GM19043 (cell line): ENCODE results near the gene GPR35.
"Not testable (repeated sequence)": the region's sequence is repeated elsewhere in the genome, so short reads cannot be mapped to it uniquely, and the experiment has no call there.

Experiments
- ATAC-seq: cut with Tn5 transposase; IDR thresholded peaks from one replicate; pipeline ENCODE4 v1.9.1; 2021; ENCODE audit warnings: low read depth; ENCODE audit not compliant: unreplicated experiment

GPR35 gene

GRCh38 chr2:240650254-240650965, 25.1 kb downstream of the GPR35 start:
- ATAC-seq, result no peak

- ATAC-seq, result no peak
Observed at GRCh38 chr2:240651185-240651584, 25.9 kb downstream of the GPR35 start.

DNA sequence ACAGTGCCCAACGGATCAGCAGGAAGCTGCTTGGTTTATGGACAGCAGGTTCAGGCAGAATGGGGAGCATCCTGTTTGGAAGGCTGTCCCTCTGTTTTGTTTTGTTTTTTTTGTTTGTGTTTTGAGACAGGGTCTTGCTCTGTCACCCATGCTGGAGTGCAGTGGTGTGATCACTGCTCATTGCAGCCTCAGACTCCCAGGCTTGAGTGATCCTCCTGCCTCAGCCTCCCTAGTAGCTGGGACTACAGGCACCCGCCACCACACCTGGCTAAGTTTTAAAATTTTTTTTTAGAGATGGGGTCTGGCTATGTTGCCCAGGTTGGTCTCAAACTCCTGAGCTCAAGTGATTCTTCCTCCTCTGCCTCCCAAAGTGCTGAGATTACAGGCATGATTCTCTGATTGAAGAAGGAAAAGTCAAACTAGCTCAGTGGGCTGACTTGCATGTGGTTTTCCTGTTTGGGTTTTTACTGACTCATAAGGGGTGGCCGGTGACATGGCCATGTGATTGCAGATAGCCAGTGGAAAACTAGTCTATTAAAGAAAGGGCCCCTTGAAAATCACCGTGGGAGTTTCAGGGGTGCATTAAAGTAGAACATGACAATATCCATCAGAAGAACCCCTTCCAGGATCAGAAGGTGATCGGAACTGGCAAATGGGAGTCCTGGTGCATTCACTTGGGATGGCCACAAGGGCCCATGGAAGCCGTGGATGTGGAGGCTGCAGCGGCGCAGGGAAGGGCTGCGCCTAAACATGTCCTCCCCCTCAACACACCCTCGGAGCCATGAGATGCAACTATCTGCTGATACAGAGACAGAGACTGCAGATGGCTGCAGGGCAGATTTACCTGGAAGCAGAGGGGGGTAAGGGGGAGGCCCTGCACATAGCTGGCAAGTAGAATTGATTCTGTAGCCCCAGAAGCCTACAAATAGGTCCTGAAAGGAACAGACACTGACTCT, 30.9 kb downstream of the GPR35 start:
- ATAC-seq, result no peak

DNA sequence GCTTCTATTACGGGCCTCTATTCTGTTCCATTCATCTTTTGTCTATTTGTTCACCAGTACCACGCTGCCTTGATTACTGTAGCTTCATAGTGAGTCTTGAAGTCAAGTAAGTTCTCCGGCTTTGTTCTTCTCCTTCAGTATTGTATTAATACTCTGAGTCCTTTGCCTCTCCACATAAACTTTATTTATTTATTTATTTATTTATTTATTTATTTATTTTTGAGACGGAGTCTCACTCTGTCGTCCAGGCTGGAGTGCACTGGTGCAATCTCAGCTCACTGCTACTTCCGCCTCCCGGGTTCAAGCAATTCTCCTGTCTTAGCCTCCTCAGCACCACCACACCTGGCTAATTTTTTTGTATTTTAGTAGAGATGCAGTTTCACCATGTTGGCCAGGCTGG, 34.6 kb downstream of the GPR35 start:
- ATAC-seq, result not testable (repeated sequence)

GRCh38 chr2:240662681-240663080, 37.4 kb downstream of the GPR35 start:
- ATAC-seq, result no peak

DNA sequence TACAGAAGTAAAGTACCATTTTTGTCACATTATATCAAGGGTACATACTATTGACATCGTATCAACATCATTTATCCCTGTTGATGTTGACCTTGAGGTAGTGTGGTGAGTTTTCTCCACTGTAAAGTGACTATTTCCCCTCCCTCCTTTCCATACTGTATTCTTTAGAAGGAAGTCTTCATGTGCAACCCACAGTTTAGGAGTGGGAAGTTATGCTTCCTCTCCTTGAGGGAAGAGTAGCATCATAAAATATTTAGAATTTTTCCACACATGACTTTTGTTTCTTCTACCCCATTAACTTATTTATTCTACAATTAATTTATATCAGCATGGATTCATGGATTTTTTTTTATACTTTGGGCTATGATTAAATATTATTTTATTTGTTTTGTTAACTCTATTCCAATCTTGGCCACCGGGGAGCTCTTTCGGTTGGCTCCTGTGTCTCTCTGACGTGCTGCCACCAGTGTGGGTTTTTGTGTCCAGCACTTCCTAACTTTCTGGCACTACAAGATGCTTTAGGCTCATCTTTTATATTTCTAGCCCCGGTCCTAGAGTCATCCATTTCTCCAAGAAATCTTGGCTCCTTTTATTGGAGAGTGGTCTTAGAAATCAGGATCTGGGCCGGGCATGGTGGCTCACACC, 38.4 kb downstream of the GPR35 start:
- no peak for ATAC-seq

GRCh38 chr2:240664622-240665021, 39.3 kb downstream of the GPR35 start:
- ATAC-seq, result no peak

DNA sequence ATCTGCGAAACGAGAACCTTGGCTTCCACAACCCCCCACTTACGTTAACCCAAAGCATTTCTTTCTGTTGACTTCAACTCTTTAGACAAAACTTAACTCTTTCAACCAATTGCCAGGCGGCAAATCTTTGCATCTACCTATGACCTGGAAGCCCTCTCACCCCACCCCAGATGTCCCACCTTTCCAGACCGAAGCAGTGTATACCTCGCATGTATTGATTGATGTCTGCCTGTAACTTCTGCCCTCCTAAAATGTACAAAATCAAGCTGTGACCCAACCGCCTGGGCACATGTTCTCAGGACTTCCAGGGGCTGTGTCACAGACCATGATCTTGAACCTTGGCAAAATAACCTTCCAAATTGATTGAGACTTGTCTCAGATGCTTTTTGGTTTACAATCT, 45.1 kb downstream of the GPR35 start:
- ATAC-seq, result no peak

DNA sequence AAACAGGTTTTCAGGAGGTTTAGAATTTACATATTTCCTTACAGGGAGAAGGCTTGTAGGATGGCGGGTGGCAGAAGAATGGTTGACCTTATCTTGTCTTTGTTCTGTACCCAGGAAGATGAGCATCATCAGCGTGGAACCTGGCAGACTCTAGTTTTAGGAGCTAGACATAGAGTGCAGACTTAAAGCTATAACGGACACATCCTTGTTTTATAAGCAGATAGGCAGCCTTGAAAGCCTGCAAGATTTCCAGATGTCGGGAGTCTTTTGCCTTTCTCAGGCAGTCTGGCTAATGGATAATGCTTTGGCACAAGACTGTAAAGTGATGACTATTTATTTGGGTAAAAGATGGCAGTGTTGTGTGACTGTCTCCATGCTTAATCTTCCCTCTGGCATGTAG, 45.7 kb downstream of the GPR35 start:
- ATAC-seq, result no peak

DNA sequence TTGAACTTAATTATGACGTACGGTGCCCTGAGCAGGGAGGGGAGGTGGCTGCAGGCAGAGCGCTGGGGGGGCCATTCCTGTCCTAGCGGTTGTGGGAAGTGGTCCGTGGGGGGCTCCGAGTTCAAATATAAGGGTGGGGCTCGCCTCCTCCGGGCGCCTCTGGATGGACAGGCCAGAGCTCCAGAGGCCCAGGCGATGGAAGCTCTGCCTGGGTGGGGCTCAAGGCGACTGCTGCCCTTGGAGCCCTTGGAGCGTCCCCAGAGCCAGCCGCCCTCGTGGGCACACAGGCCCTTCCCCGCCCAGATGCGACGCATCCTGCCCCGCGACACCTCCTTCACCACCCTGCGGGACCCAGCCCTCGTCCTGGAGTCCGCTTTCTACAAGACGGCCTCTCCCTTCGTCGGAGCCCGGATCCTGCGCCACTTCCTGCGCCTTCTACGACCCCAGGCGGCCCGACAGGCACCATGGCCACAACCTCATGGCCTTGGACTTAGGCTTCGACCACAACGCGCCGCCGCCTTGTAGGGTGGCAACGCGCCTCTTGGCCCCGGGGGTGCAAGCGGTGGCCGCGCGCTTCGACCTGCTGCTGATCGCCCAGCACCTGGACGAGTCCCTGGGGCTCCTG, 46.9 kb downstream of the GPR35 start:
- no peak for ATAC-seq

- ATAC-seq, result no peak
Observed at GRCh38 chr2:240672701-240673190, 47.5 kb downstream of the GPR35 start.

DNA sequence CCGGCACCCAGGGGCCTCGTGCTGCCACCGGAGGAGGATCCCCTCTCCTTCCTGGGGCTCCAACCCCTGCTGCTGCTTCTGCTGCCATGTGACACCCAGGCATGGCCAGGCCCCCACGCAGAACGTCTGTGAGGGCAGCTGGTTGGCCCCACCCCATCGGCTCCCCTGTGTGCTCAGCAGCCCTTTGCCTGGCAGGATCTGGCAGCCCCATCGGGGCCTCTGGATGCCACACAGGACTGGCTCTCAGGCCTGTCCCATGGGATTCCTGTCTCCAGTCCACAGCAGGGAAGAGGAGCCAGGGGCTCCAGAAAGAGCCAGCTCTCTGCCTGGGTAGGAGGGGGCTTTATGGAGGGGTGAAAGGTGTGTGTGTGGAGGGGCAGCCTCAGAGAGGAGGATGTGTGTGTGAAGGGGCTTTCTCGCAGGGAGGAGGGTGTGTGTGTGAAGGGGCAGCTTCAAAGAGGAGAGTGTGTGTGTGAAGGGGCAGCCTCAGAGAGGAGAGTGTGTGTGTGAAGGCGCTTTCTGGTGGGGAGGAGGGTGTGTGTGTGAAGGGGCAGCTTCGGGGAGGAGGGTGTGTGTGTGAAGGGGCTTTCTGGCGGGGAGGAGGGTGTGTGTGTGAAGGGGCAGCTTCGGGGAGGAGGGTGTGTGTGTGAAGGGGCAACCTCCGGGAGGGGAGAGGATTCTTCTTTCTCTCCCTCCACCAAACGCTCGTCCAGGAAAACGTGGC, 49.3 kb downstream of the GPR35 start:
- ATAC-seq, result not testable (repeated sequence)

DNA sequence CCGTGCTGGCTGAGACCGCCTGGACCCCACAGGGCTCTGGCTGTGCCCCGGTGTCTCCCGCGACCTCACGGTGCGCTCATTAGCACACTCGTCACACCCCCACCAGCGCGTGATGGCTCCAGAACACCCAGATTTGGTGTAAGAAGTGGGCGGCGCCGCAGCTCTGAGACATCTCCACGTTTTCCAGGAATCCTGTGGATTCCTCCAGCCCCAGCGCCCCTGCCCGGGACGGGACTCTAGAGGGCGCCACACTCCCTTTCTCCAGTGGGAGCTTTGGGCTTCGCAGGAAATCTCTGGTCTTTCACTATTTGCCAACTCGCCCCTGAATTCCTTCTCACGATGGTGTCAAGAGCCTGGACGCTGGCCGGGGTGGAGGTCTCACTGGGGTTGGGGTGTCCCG, 50.1 kb downstream of the GPR35 start:
- ATAC-seq, result not testable (repeated sequence)

DNA sequence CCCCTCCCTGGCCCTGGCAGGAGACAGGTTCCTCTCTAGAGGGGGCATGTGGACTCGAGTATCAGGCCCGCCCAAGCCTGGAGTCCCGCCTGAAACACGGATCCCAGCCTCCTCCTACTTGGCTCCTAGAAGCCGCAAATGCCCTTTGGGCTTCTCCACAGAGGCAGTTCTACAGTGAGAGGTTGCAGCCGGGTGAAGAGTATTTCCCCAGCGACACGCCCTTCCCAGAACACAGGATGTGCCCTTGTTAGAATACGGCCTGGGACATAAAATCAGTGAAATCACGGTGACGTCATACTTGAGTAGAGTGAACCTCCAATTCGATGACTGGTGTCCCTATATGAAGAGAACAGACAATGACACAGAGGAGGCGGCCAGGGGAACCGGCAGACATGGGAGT, 52.8 kb downstream of the GPR35 start:
- not testable (repeated sequence) for ATAC-seq

DNA sequence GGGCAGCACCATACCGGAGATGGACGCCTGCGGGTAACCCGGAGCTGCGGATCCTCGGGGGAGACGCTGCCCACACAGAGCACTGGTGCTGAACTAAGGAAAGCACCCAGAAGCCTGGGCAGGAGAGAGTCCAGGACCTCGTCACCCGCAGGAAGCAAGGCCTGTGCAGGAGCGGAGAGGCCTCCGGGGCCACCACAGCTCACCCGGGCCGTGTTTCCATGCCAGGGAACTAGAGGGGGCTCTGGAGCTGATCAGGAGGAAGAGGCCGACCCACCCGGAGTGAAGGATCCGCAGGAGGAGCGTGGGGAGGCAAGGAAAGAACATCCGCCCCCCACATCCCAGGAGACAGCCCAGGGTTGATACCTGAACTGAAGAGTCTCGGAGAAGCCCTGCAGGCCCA, 53.6 kb downstream of the GPR35 start:
- ATAC-seq, result not testable (repeated sequence)

DNA sequence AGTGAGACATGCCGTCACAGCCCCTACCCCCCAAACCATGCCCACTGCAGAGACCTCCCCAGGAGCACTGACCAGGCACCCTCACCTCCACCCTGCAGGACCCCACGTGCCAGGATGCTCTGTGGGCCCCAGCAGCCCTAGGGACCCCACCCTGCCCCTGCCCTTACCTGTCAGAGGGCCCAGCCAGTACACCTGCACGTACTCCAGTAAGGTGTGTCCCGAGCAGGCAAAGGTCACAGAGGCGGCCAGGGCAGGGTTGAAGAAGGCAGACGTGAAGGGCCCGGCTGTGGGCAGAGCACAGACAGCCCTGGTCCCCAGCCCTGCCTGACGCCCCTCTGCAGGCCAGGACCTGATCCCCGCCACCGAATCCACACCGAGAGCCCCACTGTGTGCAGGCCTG, 54.9 kb downstream of the GPR35 start:
- not testable (repeated sequence) for ATAC-seq
